GM19372 (cell line): ENCODE measurements around the gene VSTM2A.

Experiments used
- ATAC-seq: cut with Tn5 transposase; IDR thresholded peaks from one replicate; pipeline ENCODE4 v1.9.1; 2021; ENCODE audit warnings: mild to moderate bottlenecking, low read depth, moderate library complexity; ENCODE audit not compliant: unreplicated experiment

The VSTM2A gene

DNA sequence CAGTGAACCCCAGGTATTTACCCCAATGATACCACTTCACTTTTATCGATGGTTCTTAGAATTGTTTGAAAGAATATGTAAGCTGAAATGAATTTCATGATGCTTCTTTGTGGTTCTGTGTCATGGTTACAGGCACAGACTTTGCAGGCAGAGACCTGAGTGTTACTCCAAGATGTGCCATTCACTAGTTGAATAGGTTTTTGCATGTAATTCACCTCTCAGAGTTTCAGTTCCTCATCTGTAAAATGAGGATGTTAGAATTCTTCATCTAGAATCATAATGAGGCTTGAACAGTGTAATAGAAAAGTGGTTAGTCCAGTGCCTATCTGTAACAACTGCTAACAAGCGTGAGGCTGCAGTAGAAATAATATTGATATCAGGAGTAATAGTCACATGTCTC, 54.6 kb downstream of the VSTM2A start:
- no peak for ATAC-seq

DNA sequence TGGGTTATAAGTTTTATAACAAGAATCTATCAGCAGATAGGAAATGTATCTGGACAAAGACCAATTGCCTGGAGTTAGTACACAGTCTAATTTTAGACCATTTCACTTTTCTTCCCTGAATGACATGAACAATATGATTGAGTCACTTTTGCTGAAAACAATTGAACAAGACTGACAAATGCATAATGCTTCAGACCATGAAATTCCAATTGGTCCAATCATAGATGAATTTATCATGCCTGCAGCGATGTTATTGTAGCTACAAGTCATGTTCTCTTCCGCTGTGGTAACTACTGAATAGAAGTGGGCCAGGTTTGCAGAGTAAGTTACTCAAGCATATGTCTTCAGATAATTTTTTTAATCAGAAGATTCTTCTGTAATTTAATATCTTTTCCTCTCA, 73.4 kb downstream of the VSTM2A start:
- no peak for ATAC-seq
